Measurements from ENCODE around the gene G6PD. TPM values are rescaled to one million over a fixed set of nuclear protein-coding genes. Genes with fewer than 3 reads are reported as not detected.

G6PD gene
- total and polyA plus RNA-seq, 2 of the 4 experiments (the other 2 are of a cell fraction) = 77.1 to 213 TPM

Small RNAs within 50 kb of the gene (microRNA-seq; reads per million reads assigned to microRNA genes)
- not detected for gene RN7SL697P (ENCODE audit: insufficient read depth, insufficient read length)

Small RNAs within 50 kb of the gene (small RNA-seq; reads per million reads assigned to genes)
- 0 reads per million in 5 experiments for gene RN7SL697P

Other genes with a start within 250 kb of the G6PD start
- gene FLNA, start 172.2 kb downstream of the G6PD start, total RNA-seq (2012; rRNA removed) = 1,356 and 1,443 TPM in 2 replicates
- gene FLNA, start 172.2 kb downstream of the G6PD start, polyA plus RNA-seq (2012; rRNA removed) = 1,357 and 1,435 TPM in 2 replicates
- gene EMD, start 167.6 kb downstream of the G6PD start, total RNA-seq (2012; rRNA removed) = 9.9 and 11.4 TPM in 2 replicates
- 68.8 and 80.6 TPM in 2 replicates for gene EMD, start 167.6 kb downstream of the G6PD start, polyA plus RNA-seq (2012; rRNA removed)
- gene RPL10, start 148.5 kb downstream of the G6PD start, total RNA-seq (2012; rRNA removed) = 1,582 and 1,900 TPM in 2 replicates
- 4,696 and 7,467 TPM in 2 replicates for gene RPL10, start 148.5 kb downstream of the G6PD start, polyA plus RNA-seq (2012; rRNA removed)
- gene DNASE1L1, start 137.6 kb downstream of the G6PD start, total RNA-seq (2012; rRNA removed) = 42.5 and 51.4 TPM in 2 replicates
- gene DNASE1L1, start 137.6 kb downstream of the G6PD start, polyA plus RNA-seq (2012; rRNA removed) = 54.7 and 55.5 TPM in 2 replicates
- 4.4 and 4.8 TPM in 2 replicates for gene TAFAZZIN, start 135.3 kb downstream of the G6PD start, total RNA-seq (2012; rRNA removed)
- gene TAFAZZIN, start 135.3 kb downstream of the G6PD start, polyA plus RNA-seq (2012; rRNA removed) = 24.4 and 26.6 TPM in 2 replicates
- 13.8 and 13.9 TPM in 2 replicates for gene ATP6AP1, start 118.2 kb downstream of the G6PD start, total RNA-seq (2012; rRNA removed)
- 96.7 and 98.4 TPM in 2 replicates for gene ATP6AP1, start 118.2 kb downstream of the G6PD start, polyA plus RNA-seq (2012; rRNA removed)
- gene GDI1, start 109.7 kb downstream of the G6PD start, total RNA-seq (2012; rRNA removed) = 113 and 117 TPM in 2 replicates
- gene GDI1, start 109.7 kb downstream of the G6PD start, polyA plus RNA-seq (2012; rRNA removed) = 291 and 331 TPM in 2 replicates
- 46.4 and 65.5 TPM in 2 replicates for gene FAM50A, start 102.7 kb downstream of the G6PD start, total RNA-seq (2012; rRNA removed)
- gene FAM50A, start 102.7 kb downstream of the G6PD start, polyA plus RNA-seq (2012; rRNA removed) = 107 and 119 TPM in 2 replicates
- gene PLXNA3, start 88.6 kb downstream of the G6PD start, total RNA-seq (2012; rRNA removed) = 4.3 and 8.1 TPM in 2 replicates
- gene PLXNA3, start 88.6 kb downstream of the G6PD start, polyA plus RNA-seq (2012; rRNA removed) = 111 and 126 TPM in 2 replicates
- 3.6 and 6.4 TPM in 2 replicates for gene LAGE3, start 67.6 kb downstream of the G6PD start, total RNA-seq (2012; rRNA removed)
- 14.8 and 17.6 TPM in 2 replicates for gene LAGE3, start 67.6 kb downstream of the G6PD start, polyA plus RNA-seq (2012; rRNA removed)
- gene UBL4A, start 60.2 kb downstream of the G6PD start, total RNA-seq (2012; rRNA removed) = 21.4 and 28.3 TPM in 2 replicates
- 22.2 and 24.6 TPM in 2 replicates for gene UBL4A, start 60.2 kb downstream of the G6PD start, polyA plus RNA-seq (2012; rRNA removed)
- gene SLC10A3, start 56.2 kb downstream of the G6PD start, total RNA-seq (2012; rRNA removed) = 15.2 and 16.1 TPM in 2 replicates
- 24.6 and 26.9 TPM in 2 replicates for gene SLC10A3, start 56.2 kb downstream of the G6PD start, polyA plus RNA-seq (2012; rRNA removed)
- 14.0 and 15.0 TPM in 2 replicates for gene FAM3A, start 30.6 kb downstream of the G6PD start, total RNA-seq (2012; rRNA removed)
- 47.2 and 52.0 TPM in 2 replicates for gene FAM3A, start 30.6 kb downstream of the G6PD start, polyA plus RNA-seq (2012; rRNA removed)
- 13.9 and 16.5 TPM in 2 replicates for gene IKBKG, start 774 bp upstream of the G6PD start, total RNA-seq (2012; rRNA removed)
- gene IKBKG, start 774 bp upstream of the G6PD start, polyA plus RNA-seq (2012; rRNA removed) = 38.2 and 41.3 TPM in 2 replicates
- not detected in 2 replicates for gene CTAG1A, start 38.3 kb upstream of the G6PD start, total RNA-seq (2012; rRNA removed)
- not detected in 2 replicates for gene CTAG1A, start 38.3 kb upstream of the G6PD start, polyA plus RNA-seq (2012; rRNA removed)
- not detected in 2 replicates for gene CTAG1B, start 72.4 kb upstream of the G6PD start, total RNA-seq (2012; rRNA removed)
- gene CTAG1B, start 72.4 kb upstream of the G6PD start, polyA plus RNA-seq (2012; rRNA removed) = not detected in 2 replicates
- gene CTAG2, start 106.7 kb upstream of the G6PD start, total RNA-seq (2012; rRNA removed) = 23.6 and 27.1 TPM in 2 replicates
- gene CTAG2, start 106.7 kb upstream of the G6PD start, polyA plus RNA-seq (2012; rRNA removed) = 42.5 and 59.8 TPM in 2 replicates
- gene GAB3, start 204.2 kb upstream of the G6PD start, total RNA-seq (2012; rRNA removed) = 1.9 and 2.2 TPM in 2 replicates
- 3.4 and 3.7 TPM in 2 replicates for gene GAB3, start 204.2 kb upstream of the G6PD start, polyA plus RNA-seq (2012; rRNA removed)
- 63.8 and 66.7 TPM in 2 replicates for gene DKC1, start 216.0 kb upstream of the G6PD start, total RNA-seq (2012; rRNA removed)
- 42.9 and 49.9 TPM in 2 replicates for gene DKC1, start 216.0 kb upstream of the G6PD start, polyA plus RNA-seq (2012; rRNA removed)